GM12872 (cell line): ENCODE data around the gene ZIC4.

ENCODE experiments used
- CTCF ChIP-seq: IDR thresholded peaks from 3 replicates; pipeline ENCODE4 v1.5.1; 2011; ENCODE audit warnings: low read depth, mild to moderate bottlenecking, low read length, moderate library complexity; ENCODE audit not compliant: insufficient read depth

ZIC4 gene

GRCh38 chr3:147336543-147337278 lies 69.6 kb downstream of the ZIC4 start:
- no peak for TF ChIP-seq CTCF
